Fibroblast of peridontal ligament (primary cell): ENCODE data around the gene SMPX.
A peak's percentile ranks its signal among the peaks of the same experiment; 100 is the strongest.

Experiments used
- DNase-seq: peaks from one replicate; pipeline ENCODE4 v3.0.0-alpha.2; 2010; ENCODE audit errors: extremely low read depth

SMPX gene

DNA sequence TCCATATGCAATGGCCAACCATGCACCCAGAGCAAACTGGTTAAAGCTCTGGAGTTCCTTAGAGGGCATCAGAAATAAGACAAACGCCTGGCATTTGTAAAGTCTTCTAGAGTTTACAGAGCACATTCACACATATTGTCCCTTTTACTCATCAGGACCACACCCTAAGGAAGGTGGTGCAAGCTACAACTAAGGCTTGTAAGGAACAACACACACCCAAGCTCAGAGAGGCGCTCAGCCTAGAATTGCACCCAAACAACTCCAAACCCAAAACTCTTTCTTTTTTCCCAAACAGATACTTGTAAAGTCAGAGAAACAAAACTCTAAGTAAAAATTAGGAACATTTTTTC, 46.1 kb downstream of the SMPX start:
- no peak for DNase-seq

DNA sequence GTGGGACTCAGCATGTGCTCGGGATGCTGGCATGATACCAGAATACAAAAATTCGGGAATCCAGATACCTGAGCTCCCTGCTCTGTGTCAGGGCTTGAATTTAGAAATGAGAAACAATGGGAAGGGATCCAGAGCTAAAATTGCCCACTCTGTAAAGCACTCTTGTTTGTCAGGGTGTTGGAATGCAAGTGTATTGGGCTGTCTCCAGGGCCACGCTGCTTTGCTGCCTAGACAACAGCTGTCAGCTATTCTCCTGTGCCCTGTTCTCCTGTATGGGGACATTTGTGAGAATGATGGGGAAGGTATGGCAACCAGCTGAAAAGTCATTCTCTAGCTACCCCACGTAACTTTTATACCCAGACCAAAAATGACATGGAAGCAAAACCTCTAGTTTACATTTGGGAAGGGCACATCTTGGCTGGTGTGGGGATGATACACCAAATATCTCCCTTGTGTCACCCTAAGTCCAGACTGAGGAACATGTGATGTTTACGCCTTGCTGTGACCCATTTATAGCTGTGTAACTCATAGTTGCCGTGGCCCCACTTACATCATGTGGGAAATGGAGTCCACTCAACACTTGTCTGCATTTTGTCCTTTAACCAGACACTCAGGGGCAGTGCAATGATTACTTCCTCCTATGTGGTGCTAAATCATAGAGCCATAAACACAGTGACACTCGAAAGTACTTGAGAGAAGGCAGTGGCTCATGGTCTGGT, 46.6 kb downstream of the SMPX start:
- DNase-seq: no peak

DNA sequence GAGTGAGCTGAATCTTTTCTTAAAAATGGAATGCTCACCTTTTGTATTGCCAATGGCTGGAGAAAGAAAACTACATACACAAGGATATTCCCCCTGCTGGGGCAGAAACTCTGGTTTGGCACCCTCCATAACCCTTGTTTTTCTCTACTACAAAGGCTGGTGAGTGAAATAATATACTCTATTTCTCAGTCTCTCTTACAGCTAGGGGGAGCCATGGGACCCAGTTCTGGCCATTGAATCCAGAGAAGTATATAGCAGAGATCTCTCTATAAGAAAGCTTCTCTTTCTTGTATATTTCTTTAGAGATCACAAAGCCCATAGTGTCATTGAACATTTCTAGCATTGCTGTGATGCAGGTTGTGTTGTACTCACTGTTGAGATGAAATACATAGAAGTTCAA, 49.8 kb downstream of the SMPX start:
- peak; percentile 24 for DNase-seq

DNA sequence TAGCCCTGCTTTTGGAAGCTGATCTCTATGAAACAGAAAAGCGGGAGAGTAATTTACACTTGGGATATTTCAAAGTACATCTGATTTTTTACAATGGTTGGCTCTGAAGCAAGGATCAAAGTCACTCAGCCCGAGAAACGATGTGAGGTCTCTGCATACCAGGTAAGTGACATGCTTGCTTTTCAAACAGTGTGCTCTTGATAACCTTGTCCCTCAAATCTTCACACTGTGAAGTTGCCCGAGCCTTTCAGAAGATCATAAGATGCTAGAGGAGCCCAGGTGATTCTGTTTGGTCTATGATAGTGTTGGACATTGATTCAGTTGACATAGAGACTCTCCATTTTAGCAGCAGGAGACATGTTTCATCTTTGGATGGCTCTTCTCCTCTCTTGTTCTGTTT, 52.7 kb downstream of the SMPX start:
- DNase-seq: no peak

DNA sequence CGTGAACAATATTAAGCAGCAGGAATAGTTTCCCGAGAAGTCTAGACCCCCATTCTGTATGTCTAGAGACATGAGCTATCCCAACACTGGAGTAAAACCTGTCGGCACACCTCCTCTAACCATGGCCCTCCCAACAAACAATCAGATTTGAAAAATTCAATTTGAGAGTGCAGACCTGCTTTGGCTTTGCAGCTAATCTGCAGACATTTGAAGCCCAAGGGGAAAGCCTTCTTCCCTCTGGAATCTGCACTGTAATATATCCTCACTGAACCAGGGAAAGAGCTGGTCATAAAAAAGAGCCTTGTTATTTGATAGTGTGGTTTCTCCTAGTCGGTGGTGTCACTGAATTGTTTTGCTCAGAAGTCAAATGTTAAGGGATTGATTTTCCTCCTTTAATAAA, 55.2 kb downstream of the SMPX start:
- DNase-seq: no peak

DNA sequence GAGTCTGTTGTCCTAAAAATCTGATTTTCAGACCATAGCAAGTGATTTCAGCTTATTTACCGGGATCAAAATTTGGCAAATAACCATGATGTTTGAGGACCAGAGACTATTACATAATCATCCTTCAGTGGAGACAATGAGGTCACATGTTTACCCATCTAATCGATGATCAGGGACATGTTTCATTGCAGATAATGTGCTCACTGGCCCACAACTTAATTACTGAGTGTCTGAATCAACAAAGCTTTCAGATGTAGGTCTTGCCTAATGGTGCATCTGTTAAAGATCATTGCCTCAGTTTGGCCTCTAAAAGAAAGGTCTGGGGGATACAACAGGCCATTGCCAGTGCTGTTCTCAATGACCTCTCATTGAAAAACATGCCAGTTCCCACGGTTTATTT, 56.9 kb downstream of the SMPX start:
- no peak for DNase-seq

DNA sequence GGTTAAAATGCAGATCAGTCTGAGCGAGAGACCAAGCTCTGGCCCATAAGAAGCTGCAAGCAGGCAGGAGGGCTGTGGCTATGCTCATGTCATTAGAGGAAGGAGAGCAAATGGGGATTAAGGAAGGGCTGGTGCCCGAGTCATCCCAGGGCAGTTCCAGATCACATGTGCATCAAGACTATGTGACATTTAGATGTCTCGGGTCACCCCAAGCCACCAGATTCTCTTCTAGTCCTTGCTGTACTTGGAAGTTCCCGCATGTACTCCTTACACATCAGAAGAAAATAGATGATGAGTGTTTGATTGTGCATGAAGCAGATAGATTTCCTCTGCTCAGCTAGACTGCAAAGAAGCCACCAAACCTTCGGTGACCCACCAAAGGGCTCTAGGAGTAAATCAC, 57.6 kb downstream of the SMPX start:
- no peak for DNase-seq

DNA sequence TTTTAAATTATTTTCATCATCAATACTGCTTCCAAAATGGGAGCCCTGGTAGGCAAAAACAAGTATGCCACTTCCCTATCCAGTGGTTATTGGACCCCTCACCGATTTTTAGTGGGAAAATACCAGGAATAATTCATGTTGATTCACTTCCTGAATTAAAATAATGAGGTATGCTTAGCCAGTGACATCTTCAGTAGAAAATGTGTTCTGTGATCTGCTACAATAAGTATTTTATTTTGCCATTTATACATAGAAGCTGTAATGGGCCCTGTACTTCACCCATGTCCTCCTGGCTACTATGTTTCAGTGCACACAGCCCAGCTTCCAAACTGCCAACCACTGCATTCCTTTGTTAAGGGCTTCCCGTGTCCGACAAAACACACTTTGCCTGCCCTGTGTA, 58.8 kb downstream of the SMPX start:
- DNase-seq: no peak

DNA sequence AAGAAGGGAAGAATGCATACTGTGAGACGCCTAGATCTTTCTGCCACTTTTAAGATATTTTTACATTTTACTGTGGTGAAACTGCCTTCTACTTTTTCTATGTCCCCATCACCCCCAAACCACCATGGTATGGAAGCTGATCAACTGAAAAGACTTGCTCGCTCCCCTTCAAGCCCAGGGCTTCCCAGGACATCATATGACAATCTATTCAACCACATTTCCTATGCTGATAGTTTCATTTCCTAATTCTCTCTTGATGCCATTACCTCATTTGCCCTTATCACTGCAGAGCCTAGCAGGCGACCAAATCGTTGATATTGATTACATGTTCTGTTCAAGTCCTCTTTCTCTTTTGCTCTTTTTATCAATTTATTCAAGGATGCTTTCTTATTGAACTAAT, 59.6 kb downstream of the SMPX start:
- no peak for DNase-seq

DNA sequence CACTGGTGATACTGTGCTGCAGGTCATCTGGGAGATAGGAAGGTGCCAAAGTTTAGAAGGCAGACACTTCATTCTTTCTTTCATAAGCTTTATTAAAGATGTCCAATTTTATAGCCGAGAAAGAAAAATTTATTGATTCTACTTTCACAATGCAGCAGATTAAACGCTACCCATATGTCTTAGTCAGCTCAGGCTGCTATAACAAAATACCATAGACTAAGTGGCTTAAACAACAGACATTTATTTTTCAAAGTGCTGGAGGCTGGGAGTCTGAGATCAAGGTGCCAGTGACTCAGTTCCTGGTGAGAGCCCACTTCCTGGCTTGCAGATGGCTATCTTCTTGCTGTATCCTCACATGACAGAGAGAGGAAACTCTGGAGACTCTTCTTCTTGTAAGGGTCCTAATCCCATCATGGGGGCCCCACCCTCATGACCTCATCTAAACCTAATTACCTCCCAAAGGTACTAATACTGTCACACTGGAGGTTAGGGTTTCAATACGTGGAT, 66.4 kb downstream of the SMPX start:
- no peak for DNase-seq

DNA sequence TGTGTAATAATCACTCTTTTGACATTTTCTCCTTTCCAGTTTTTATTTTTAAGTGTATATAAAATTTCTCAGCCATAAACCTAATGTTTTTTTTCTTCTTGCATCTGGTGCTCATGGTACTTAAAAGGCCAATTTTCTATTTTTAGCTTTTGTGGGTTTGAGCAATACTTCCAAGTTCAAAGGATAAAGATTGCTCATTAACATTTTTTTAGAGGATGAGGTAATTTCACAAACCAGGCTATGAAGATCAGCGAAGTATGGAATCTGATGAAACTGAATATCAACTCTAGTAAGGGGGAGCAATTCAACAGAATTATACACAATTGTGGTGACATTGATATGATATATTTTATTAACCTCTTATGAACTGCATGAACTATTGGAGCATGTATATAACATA, 74.0 kb downstream of the SMPX start:
- DNase-seq: peak; percentile 76

DNA sequence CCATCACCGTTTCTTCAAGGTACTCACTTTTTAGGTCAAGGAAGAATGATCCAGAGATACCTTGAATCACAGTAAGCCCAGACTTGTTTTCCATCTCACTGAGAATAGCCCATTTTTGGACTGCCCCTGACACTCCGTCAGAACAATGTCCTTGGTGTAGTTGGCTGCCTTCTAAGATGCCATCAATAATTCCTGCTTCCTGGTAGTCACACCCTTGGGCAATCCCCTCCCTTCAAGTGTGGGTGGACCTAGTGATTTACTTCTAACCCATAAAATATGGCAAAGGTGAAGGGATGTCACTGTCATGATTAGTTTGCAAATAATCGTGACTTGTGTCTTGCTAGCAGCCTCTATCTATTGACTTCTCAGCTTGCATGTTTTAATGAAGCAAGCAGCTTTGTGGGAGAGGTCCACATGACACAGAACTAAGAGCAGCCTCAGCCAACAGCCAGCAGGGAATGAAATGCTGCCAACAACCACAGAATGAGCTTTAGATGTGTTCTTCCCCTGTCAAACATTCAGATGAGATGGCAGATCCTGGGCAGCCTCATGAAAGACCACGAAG, 79.8 kb downstream of the SMPX start:
- no peak for DNase-seq

DNA sequence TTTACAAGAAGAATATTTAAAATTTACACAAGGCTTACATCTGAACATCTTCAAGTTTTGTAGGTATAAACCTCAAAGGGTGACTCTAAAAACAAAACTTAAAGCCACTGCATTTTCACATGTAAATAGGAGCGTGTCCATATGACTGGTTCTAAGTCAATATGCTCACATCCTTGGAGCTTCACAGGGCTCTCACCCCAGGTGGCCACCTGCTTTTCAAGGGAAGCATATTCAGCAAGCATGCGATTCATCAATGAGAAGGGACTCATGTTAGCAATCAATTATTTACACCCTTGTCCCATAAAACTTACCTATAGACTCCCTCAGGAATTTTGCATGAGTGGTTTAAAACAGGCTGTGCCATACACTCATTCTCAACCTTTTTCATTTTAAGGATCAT, 82.0 kb downstream of the SMPX start:
- DNase-seq: no peak

DNA sequence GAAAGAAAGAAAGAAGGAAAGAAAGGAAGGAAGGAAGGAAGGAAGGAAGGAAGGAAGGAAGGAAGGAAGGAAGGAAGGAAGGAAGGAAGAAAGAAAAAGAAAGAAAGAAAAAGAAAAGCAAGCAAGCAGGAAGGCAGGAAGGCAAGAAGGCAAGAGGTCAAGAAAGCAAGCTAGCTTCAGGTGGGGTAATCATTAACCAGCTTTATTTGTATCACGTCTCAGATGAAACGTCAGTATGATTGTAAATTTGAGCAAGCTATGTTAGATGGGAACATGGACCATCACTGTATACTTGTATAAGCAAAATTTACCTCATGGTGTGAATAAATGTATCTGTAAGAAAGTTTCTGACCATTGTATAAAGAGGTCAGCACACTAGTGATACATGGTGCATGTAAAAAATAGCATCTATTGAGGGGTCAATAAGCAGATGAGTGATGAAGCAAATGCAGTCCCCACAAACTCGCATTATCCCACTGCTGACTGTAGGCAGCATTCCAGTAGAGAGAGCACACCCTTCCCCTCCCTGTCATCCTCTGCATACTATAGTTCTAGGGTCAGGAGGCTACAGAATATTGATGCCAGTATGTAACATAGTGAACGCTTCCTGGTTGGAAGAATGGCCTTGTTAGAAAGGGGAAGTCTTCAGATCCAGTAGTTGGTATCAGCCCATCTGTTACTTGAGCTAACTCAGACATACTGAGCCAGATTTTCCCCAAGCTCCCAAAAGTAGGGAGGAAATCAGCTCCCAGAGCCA, 83.3 kb downstream of the SMPX start:
- no peak for DNase-seq

DNA sequence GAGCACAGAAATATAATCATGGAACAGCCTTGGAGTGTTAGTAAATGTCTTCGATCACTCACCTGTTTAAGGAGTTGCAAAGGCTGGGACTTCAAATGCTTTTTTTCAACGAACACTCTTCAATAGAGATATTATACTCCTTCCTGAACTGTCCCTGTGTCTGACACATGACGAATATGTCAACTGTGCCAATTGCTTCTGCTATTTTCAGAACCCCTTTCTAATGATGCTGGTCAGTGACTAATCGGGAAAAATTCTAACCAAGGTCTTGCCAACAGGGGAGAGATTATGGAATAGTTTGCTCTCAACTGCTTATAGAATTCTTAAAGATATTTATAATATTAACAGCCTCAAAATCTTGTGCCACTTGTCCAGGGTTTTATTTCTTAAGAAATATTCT, 91.2 kb downstream of the SMPX start:
- no peak for DNase-seq

DNA sequence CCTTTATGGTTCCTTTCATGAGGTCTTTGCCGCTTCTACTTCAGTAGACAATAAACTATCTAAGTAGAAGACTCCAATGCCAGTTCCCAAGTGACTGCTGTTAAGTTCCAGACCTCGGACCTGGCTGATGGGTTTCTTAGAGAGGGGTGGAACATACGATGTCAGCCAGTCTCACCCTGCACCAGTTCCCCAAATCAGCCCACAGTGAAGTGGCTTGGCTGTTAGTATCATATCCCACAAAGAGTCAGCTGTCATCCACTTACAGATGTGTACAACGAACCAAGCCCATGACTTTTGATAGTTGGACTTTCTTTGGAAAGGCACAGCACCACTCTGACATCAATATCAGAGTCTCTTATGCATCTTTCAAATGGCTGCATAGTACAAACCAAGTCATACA, 91.7 kb downstream of the SMPX start:
- DNase-seq: no peak

DNA sequence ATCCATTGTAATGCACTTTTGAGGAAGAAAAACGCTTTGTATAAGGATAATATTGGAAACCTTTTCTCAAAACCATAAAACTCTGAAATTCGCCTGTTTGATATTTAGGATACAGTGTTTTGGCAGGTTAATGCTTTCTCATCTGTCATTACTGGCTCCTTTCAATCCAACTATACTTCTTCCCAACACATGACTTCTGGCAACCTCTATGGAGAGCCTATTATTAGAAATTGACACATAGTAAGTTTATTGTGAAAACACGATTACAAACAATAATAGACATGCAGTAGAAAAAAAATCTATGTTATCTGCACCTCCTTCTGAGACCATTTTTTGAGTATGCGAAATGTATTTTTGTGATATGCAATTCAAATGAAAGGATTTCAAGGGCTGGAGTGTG, 95.2 kb downstream of the SMPX start:
- DNase-seq: no peak

DNA sequence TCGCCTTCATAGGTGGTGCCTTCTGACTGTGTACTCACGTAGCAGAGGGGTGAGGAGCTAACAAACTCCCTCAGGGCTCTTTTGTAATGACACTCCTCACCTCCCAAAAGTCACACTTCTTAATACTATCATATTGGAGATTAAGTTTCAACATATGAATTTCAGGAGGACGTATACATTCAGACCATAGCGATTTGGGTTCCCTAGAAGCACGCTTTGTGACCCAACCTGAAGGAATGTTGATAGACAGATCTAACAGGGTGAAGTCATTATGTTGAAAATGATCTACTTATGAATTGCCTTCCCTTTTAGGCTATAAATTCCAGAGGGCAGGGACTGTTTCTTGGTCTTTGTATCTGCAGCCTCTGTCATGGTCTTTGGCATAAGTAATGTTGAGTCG, 96.6 kb downstream of the SMPX start:
- DNase-seq: no peak

DNA sequence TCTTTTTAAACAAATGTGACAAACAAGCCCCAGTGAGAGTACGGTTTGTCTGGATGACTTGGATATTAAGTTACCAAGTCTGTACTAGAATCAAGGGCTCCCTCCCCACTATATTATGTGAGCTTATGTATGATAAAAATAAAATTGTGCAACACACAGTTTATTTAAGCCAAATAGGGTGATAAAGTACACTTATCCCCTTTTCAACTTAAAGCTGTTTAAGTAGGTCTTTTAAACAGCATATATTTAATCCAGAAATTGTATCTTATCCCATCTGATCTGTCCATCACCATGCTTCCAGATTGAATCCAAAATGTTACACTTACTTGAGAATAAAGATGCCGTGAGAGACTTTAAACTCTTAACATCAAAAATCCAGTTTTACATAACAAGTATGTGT, 97.8 kb downstream of the SMPX start:
- DNase-seq: no peak

DNA sequence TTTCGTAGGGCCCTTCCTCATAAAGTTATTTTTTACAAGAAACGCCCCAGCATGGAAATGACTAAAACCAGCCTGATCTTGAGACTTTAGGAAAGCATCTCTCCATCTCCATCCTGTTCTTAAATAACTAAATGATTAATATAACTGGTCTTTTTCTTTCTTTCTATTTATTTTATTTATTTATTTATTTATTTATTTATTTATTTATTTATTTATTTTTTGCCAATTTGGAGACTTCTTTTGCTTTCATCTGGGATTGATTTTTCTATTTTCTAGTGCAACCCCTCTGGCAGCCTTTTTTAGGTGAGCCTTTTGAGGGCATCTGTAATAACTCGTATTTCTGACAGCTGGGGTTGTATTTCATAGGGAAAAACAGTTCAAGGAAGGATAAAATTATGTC, 98.6 kb downstream of the SMPX start:
- DNase-seq: no peak

DNA sequence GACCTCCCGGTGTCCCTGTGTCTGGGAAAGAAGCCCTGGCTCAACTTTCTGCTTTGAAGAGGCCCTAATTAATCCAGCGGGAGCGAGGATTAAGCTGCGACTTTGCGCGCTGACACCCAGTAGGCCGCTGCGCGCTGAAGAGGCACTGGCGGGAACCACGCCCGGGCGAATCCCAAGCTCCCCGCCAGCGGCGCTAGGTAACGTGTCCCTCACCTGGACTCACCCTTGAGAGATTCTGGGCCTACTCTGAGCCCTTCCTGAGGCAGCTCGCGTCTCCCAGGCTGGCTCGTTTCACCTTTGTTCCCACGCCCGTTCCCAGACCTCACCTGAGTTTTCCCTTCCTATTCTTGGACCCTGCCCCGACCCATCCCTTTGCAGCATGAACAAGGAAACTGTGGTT, 99.2 kb downstream of the SMPX start:
- DNase-seq: no peak

DNA sequence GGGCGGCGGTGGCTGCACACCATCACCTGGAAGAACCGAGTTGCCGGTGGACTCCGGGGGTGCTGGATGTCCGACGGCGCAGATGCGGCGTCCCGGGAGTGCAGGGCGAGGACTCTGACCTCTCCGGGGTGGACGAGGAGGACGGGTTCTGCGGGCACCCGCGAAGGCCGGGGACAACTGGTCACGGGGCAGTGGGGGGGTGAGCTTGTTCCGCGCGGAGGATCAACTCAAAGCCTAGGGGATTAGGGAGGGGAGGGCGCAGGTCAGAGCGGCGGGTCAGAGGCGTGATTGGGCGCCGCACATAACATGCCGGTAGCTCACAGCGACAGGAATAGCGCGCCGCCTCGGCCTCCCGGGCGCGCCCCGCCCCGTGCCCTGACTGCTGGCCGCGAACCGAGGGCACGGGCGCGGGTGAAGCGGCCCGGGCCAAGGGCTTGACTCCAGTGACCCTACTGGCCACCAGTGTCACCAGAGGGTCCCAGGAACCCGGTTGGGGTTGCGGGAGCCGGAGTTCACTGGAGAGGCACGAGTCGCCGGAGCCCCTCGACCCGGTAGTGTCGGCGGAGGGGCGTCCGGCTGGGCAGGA, 99.7 kb downstream of the SMPX start, which contains the start of gene KLHL34:
Gene KLHL34 (minus strand): TSS at position 179 of the 586 bp plus-strand sequence. CDS start 542 bp downstream, outside the sequence.
- DNase-seq: no peak
